HG02973 (cell line): ENCODE results near the gene TSPAN11.

Source experiments
- ATAC-seq: cut with Tn5 transposase; IDR thresholded peaks from one replicate; pipeline ENCODE4 v1.9.1; 2021; ENCODE audit warnings: moderate library complexity; ENCODE audit not compliant: unreplicated experiment

The TSPAN11 gene

DNA sequence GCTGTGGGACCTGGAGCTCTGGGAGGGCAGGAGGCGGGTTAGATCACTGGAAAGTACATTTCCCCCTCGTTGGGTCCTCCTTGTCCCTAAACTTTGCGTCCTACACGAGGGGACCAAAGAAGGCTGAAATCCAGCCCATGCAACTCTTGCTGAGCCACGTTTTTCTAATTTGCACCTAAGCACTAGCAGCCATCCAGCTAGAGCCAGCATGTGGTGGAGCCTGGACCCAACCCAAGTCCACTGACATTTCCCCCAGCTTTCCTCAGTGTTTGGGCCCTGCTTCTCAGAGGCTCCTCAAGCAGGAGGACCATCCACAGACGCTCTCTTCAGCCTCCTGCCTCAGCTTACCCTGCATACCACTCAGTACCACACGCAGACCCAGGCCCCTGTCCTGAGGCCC, 49.7 kb downstream of the TSPAN11 start:
- ATAC-seq = no peak

DNA sequence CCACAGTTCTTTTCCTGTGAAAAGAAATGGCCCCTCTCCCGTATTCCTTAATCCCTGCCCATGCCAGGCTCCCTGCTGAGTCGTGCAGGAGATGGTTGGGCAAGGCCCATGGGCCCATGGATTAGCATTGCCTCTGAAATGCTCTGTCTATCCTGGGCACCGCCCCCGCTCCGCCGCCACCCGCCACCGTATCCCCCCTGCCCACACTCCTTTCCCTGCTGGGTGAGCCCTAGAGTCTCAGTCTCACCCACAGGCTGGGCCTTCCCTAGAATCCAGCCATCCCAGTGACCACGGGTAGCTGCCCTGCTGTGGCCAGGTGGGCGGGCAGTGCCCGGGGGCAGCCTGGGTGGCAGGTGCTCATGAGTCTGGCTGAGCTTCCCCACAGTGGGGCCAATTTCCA, 50.6 kb downstream of the TSPAN11 start:
- ATAC-seq = no peak

- no peak for ATAC-seq
These were observed 51.2 kb downstream of the TSPAN11 start for GRCh38 chr12:30977537-30978349.

DNA sequence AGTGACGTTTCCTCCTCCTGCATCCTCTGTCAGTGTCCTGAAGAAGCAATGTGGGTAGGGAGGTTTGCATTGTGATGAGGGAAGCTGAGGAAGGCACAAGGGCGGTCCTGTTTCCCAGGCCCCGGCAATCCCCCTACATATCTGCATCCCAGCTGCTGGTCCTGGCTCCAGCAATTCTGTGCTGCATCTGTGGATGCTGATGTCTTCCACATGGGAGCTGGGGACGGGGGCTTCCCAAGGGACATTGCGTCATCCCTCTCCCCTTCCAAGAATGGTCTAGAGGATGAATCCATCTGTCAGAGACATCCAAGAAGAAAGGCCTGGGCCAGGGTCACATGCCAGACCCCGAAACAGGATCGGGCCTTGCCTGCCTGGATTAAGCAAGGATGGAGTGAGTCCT, 52.1 kb downstream of the TSPAN11 start:
- no peak for ATAC-seq

GRCh38 chr12:30979371-30980259, 53.1 kb downstream of the TSPAN11 start:
- no peak for ATAC-seq

DNA sequence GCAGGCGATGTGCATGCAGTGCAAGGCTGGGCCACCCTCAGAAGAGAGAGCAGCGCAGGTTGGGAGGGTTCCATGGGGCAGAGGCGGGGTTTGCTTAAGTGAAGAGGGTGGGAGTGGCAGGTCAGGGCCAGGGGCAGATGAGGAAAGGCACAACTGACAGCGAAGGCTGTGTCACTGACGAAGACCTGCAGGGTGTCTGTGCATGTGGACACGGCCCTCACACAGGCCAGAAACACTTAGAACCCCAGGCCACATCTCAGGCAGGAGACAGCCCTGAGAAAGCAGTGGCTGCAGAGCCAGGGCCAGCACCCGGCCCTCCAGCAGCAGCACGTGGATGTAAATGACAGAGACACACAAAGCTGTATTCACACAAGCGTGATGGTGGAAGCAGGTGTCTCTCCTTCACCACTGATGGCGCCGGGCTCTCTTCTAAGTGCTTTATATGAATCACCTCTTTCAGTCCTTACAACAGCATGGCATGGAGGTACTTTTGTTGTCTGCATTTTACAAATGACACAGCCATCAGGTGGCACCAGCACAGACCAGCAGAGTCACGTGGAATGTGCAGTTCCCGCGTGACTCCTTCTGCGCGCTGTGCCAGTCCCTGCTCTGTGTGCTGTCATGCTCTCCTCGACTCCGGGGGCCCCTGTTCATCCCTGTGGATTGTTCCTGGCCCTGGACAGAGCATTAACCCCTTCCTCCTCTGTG, 54.6 kb downstream of the TSPAN11 start:
- ATAC-seq = no peak

GRCh38 chr12:30982413-30982812, 55.9 kb downstream of the TSPAN11 start:
- no peak for ATAC-seq

DNA sequence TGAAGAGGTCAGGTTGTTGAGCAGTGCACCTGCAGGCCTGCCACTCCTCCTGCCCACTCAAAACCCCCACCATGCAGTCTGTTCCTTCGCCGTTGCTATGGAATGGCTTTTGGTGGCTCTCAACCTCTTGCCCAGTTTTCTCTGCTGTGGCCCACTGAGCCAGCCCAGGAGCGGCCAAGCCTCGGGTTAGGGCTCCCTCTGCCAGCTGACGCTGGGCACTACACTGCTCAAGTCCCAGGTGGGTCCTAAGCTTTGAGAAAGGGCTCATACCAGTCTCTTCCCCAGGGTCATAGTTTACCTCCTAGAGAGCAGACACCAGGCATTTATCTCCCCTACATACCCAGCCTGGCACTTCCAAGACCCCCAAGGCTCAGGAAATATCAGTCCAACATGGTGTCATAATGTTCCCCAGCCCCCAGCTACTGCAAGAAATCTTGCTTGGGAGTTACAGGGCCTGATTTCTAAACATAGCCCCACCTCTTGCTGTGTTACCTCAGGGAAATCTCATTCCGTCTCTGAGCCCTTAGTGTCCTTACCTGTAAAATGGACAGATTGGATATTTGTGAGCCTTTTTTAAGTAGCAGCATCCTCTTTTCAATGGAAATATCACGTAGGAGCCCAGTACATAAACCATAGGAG, 59.4 kb downstream of the TSPAN11 start:
- peak; percentile 57 for ATAC-seq

DNA sequence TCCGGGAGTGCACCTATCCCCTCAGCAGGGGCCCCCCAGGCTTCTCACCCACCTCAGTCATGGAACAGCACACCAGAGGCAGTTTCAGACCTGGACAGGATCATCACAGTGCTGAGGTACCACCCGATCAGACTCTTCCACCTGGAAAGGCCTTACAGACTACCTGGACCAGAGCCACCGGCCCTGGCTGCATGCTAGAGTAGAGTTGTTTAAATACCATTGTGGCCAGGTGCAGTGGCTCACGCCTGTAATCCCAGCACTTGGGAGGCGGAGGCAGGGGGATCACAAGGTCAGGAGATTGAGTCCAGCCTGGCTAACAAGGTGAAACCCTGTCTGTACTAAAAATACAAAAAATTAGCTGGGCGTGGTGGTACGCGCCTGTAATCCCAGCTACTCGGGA, 61.5 kb downstream of the TSPAN11 start:
- no peak for ATAC-seq

DNA sequence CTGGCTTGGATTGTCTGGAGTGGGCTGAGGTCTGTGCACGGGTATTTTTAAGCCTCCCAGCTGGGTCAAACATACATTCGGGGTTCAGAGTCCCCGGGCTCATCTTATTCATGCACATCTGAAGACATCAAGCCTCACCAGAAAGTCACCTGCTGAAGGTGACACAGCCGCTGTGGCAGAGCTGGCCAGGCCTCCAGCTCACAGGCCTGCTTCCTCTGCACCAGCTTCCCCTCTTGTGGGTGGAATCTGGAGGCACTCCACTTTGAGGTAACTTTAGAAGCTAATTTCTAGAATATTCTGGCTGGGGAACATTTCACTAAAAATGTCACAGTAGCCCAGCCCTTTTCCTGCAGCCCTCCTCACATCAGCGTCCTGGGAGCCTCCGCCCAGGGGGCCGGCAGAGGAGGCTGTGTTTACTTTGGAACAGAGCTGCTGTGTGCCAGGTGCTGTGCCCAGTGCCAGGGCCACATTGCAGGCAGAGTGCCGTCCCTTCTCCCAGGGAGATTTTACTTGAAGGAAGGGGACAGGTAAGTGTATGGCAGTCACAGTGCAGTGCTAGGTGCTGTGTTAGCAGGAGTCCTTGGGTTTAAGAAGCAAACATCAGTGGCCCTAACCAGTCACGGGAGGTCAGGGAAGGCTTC, 62.2 kb downstream of the TSPAN11 start:
- ATAC-seq = no peak

DNA sequence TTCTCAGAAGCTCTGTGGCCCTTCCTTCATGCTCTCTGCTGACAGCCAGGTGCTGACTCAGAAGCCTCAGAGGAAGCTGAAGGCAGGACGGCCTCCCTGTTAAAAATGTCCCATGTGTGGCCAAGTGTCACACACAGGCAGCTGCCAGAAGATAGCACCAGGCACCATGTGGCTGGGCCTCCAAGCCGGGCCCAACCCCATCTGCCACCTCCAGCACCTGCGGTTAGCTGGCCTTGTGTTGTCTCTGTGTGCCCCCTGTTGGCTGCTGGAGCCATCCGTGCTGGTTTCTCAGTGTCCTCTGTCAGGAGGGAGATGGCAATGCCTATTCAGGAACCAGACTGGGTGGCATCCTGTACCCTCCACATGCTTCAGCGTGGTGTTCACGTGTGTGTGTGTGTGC, 63.2 kb downstream of the TSPAN11 start:
- no peak for ATAC-seq

GRCh38 chr12:30990316-30990715, 63.8 kb downstream of the TSPAN11 start:
- ATAC-seq = no peak

DNA sequence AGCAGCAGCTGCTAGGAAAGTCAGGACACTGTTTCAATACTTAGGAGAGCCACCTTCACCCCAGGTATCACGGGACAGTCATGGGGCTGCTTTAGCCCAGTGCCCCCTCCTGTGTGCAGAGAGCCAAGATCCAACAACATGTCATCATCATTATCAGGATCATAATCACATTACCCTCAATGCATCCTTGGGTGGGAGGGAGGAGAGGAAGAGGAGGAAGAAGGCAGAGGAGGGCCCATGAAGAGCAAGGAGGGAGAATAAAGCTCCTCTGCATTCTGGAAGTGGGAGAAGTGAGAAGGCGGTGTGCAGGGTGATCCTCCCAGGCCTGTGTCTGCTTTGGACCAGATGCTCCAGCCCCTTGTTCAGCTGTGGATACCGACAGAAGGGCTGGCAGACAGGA, 64.2 kb downstream of the TSPAN11 start:
- ATAC-seq = no peak

- no peak for ATAC-seq
These were observed 64.9 kb downstream of the TSPAN11 start for GRCh38 chr12:30991466-30991865.

DNA sequence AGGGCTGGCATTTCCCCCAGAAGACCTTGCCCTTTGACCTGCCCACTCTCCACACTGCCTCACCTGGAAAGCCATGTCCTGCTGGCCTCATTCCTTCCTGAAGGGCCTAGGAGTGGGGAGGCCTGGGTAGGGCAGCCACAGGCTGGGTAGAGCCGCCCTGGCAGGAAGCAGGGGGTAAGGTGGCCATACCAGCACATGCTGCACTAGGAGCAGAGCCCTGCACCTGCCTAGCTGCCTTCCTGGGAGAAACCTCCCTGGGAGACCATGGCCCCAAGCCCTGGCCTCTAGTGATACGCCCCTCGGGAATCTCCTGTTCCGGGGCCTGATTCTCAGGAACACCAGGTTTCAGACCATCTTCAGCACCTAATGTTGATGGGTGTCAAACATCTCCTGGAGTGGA, 65.8 kb downstream of the TSPAN11 start:
- no peak for ATAC-seq

DNA sequence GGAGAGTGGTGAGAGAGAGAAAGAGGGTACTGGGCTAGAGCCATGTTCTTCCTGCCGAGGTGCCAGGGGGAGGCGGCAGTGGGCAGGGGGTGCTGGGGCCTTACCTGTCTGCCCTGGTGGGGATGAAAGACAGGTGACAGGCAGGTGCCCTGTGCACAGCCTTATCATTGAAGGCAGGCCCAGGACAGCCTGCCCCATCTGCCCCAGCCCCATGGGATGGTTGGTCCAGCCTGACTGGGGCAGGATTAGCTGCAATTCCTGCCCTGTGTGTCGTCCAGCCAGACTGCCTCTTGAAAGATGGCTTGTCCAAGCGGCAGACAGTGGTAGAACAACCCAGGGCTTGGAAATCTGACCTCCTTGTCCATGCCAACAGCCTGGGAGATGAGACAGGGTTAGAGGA, 67.2 kb downstream of the TSPAN11 start:
- no peak for ATAC-seq

DNA sequence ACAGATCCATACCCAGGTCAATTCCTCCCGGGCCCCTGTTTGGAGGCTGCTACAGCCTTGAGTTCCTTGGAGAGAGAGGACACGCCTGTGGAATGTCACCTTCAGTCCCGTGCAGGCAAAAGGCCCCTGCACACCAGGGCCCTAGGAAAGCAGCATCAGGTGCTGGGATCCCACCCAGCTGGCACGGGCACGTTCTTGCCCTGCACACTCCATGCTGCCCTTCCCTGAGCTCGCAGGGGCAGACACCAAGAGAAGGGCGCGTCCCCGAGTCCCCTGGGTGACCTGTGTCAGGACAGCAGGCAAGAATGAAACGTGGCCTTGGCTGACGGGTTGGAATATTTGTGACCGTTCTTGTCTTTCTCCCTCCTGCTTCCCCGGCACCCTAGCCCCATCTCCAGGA, 67.7 kb downstream of the TSPAN11 start:
- no peak for ATAC-seq

DNA sequence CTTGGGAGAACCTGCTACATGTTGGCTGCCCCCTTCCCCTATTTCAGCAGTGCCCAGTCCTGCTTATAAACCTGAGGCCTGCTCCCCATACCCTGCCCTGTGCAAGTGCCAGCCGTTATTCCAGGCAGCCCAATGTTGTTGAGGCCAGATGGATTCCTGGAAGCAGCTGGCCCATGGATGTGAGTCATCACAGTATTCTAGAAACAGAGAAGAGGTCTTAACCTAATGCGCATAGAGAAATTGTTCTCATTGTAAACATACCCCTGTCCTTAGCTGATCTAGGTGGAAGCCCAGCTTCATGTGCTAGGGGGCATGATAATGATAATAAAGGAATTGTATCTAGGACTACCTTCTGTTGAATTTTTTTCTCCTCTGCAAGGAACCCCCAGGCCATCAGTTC, 69.7 kb downstream of the TSPAN11 start:
- ATAC-seq = no peak

DNA sequence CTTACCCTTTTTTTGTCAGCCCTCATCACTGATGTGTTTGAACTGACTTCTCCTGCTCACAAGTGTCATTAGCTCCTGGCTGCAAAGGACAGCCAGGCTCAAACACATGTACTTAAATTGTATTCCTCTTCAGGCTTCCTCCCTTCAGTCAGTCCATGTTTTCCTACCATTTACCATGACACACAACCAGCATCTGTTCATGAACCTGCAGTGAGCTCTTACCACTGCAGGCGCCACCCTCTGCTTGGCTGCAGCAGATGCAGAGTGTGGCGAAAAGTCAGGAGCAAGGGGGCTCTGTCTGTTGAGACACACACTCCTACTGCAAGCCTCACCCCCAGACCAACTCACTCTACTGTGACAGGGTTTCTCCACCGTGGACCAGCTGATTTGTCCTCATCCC, 70.2 kb downstream of the TSPAN11 start:
- ATAC-seq = no peak

DNA sequence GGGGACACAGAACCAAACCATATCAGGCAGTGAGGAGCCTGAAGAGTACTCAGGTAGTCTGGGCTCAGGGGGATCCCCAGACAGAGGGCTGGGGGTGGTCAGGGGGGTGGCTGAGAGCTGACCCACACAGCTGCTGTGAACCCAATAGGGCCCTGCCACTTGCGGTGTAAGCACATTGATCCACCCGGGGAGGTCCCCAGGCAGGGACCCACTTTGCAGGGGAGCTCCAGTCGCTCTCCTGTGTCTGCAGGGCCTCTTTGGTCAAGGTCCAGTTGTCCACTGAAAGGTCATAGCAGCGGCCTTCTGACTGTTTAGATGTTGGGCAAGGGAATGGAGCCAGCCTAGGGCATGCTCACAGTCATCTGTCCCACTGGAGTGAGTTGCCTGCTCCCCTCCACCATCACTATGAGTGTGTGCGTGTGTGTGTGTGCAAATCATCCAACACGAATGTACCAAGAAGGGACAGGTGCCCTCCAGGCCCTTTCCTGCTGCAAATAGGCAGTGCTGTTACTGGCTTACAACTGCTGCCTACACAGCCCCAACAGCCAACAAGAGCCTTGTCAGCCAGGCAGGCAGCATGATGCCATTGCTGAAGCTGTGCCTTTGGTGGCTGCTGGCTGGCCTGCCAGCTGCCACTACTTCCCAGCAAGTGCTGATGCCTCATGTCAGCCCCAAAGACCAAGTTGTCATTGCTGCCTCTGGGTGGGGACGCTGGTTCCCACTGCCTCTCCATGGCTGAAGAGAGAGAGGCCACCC, 71.3 kb downstream of the TSPAN11 start:
- no peak for ATAC-seq
